Measurements from ENCODE around the gene STYK1.

DNA sequence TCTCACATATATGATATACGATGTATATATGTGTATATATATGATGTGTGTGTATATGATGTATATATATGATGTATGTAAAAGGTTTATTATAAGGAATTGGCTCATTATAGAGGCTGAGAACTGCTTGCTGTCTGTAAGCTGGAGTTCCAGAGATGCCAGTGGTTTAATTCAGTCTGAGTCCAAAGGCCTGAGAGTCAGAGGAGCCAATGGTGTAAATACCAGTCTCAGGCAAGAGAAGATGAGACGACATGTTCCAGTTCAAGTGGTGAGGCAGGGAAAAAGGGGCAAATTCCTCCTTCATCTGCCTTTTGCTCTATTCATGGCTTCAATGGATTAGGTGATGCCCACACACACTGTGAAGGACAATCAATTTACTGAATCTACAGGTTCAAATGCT, 17.1 kb upstream of the STYK1 start:
- TF ChIP-seq, protein P1, sequence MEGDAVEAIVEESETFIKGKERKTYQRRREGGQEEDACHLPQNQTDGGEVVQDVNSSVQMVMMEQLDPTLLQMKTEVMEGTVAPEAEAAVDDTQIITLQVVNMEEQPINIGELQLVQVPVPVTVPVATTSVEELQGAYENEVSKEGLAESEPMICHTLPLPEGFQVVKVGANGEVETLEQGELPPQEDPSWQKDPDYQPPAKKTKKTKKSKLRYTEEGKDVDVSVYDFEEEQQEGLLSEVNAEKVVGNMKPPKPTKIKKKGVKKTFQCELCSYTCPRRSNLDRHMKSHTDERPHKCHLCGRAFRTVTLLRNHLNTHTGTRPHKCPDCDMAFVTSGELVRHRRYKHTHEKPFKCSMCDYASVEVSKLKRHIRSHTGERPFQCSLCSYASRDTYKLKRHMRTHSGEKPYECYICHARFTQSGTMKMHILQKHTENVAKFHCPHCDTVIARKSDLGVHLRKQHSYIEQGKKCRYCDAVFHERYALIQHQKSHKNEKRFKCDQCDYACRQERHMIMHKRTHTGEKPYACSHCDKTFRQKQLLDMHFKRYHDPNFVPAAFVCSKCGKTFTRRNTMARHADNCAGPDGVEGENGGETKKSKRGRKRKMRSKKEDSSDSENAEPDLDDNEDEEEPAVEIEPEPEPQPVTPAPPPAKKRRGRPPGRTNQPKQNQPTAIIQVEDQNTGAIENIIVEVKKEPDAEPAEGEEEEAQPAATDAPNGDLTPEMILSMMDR (IDR thresholded peaks at IDR 0.05 in 2 of 3, conservative IDR thresholded peaks at IDR 0.05 in 1 of 3; ENCODE audit: control insufficient read depth in 2 of 3, extremely low read depth in 1 of 3, insufficient read depth in 1 of 3, low read depth in 3 of 3, low read length in 3 of 3) = no peak
- TF ChIP-seq, protein P2, sequence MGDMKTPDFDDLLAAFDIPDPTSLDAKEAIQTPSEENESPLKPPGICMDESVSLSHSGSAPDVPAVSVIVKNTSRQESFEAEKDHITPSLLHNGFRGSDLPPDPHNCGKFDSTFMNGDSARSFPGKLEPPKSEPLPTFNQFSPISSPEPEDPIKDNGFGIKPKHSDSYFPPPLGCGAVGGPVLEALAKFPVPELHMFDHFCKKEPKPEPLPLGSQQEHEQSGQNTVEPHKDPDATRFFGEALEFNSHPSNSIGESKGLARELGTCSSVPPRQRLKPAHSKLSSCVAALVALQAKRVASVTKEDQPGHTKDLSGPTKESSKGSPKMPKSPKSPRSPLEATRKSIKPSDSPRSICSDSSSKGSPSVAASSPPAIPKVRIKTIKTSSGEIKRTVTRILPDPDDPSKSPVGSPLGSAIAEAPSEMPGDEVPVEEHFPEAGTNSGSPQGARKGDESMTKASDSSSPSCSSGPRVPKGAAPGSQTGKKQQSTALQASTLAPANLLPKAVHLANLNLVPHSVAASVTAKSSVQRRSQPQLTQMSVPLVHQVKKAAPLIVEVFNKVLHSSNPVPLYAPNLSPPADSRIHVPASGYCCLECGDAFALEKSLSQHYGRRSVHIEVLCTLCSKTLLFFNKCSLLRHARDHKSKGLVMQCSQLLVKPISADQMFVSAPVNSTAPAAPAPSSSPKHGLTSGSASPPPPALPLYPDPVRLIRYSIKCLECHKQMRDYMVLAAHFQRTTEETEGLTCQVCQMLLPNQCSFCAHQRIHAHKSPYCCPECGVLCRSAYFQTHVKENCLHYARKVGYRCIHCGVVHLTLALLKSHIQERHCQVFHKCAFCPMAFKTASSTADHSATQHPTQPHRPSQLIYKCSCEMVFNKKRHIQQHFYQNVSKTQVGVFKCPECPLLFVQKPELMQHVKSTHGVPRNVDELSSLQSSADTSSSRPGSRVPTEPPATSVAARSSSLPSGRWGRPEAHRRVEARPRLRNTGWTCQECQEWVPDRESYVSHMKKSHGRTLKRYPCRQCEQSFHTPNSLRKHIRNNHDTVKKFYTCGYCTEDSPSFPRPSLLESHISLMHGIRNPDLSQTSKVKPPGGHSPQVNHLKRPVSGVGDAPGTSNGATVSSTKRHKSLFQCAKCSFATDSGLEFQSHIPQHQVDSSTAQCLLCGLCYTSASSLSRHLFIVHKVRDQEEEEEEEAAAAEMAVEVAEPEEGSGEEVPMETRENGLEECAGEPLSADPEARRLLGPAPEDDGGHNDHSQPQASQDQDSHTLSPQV (IDR thresholded peaks at IDR 0.05) = no peak
- TF ChIP-seq ASH2L (IDR thresholded peaks at IDR 0.05; ENCODE audit: borderline replicate concordance, low read depth) (no peak), ZSCAN29 (IDR thresholded peaks at IDR 0.05) (no peak), SREBF2 (IDR thresholded peaks at IDR 0.05; ENCODE audit: low read length) (no peak), STAT1 (conservative IDR thresholded peaks at IDR 0.05) (no peak), TAF1 (IDR thresholded peaks at IDR 0.05; ENCODE audit: borderline replicate concordance, low read depth, low read length) (no peak), CEBPB (IDR thresholded peaks at IDR 0.05; ENCODE audit: borderline replicate concordance in 1 of 2, low read depth in 2 of 2, low read length in 2 of 2) (no peak)

Data from GM12878 (cell line).